Measurements from ENCODE around the gene OLA1. TPM values are rescaled to one million over a fixed set of nuclear protein-coding genes. Genes with fewer than 3 reads are reported as not detected.

The OLA1 gene
- total RNA-seq, 1 experiment from 2014 or later, result 182 TPM

- no peak for DNase-seq
- no peaks in the 10 kb centered on the region for H3K27me3 ChIP-seq (ENCODE audit: low read length)
- ATAC-seq, result no peak
- H3K79me2 ChIP-seq (ENCODE audit: low read length), result peaks cover 15% of the 10 kb centered on the region
- no peak overlapping the region for H3K27ac ChIP-seq (ENCODE audit: low read length)
- no peak overlapping the region for H3K4me3 ChIP-seq (ENCODE audit: low read length)
- H3F3A ChIP-seq (ENCODE audit: low read length, unreplicated experiment), result no peaks in the 10 kb centered on the region
- ChIA-PET CTCF (no interaction called here), POLR2A (ENCODE audit: unreplicated experiment) (interaction anchor here (0.5 to 0.6 kb wide), 2 partner anchors 8 to 603 kb away, joined by 4 read pairs; no protein-coding TSS in a partner anchor)
- BruUV-seq (replicated peaks), result no TSS peak
- H3K4me2 ChIP-seq (ENCODE audit: low read length), result no peak overlapping the region
- no peaks in the 10 kb centered on the region for H3K9me2 ChIP-seq (replicated peaks; ENCODE audit: low read length)
- no peaks in the 10 kb centered on the region for H3K36me3 ChIP-seq (ENCODE audit: low read depth, low read length)
- H3K9ac ChIP-seq (ENCODE audit: low read length), result no peak overlapping the region
- H3K4me1 ChIP-seq (ENCODE audit: insufficient read depth, low read length), result no peaks in the 10 kb centered on the region
- H2AFZ ChIP-seq (ENCODE audit: low read length), result no peak overlapping the region
- H3K9me3 ChIP-seq (ENCODE audit: low read length), result no peaks in the 10 kb centered on the region
- no peak for TF ChIP-seq EZH2 (IDR thresholded peaks at IDR 0.05; ENCODE audit: low read length, unreplicated experiment)
- intact Hi-C loops (cut with micrococcal nuclease), result no loop called here
- no peaks in the 10 kb centered on the region for H4K20me1 ChIP-seq (ENCODE audit: low read length)
Measured at GRCh38 chr2:174153757-174154680, 94.3 kb downstream of the OLA1 start.

DNA sequence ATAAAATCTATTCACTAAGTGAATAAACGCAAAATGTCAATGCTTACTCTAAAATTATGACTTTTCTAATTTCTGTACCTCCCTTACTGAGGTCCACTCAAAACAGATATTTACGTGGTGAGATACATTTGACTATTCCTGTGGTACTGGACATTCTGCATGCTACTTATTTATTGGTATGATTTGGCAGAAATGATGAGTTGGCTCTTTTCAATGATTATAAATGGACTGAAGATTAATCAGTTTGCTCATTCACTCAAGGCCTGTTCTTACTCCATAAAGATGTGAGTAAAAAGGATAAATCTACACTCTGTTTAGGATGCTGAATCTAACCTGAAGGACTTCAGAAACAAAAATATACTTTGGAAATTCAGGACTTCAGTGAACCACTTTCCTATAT lies 98.8 kb downstream of the OLA1 start:
- DNase-seq (no peak), ATAC-seq (no peak)
- ChIA-PET POLR2A (ENCODE audit: unreplicated experiment) (no interaction called here), CTCF (no interaction called here)
- Histone ChIP-seq H3K36me3 (ENCODE audit: low read depth, low read length) (no peaks in the 10 kb centered on the region), H4K20me1 (ENCODE audit: low read length) (0 out of 2 replicates have a peak, but pooled peaks cover 7% of the 10 kb centered on the region), H3K9ac (ENCODE audit: low read length) (no peak overlapping the region), H3K4me2 (ENCODE audit: low read length) (no peak overlapping the region), H3K27ac (ENCODE audit: low read length) (no peak overlapping the region), H3K9me2 (replicated peaks; ENCODE audit: low read length) (no peaks in the 10 kb centered on the region), H3K4me1 (ENCODE audit: insufficient read depth, low read length) (no peaks in the 10 kb centered on the region), H3K4me3 (ENCODE audit: low read length) (no peak overlapping the region), H3K79me2 (ENCODE audit: low read length) (peaks cover 30% of the 10 kb centered on the region), H3K27me3 (ENCODE audit: low read length) (no peaks in the 10 kb centered on the region), H3F3A (ENCODE audit: low read length, unreplicated experiment) (no peaks in the 10 kb centered on the region), H2AFZ (ENCODE audit: low read length) (no peak overlapping the region), H3K9me3 (ENCODE audit: low read length) (no peaks in the 10 kb centered on the region)
- TF ChIP-seq EZH2phosphoT487 (IDR thresholded peaks at IDR 0.05; ENCODE audit: borderline replicate concordance, low read length) (no peak), CTCF (conservative IDR thresholded peaks at IDR 0.05; ENCODE audit: low read depth, low read length) (no peak), EZH2 (IDR thresholded peaks at IDR 0.05; ENCODE audit: low read length, unreplicated experiment) (no peak)
- intact Hi-C loops (cut with micrococcal nuclease), result no loop called here
- no TSS peak for BruUV-seq (replicated peaks)

- H3K4me1 ChIP-seq (ENCODE audit: insufficient read depth, low read length), result no peaks in the 10 kb centered on the region
- H3K9ac ChIP-seq (ENCODE audit: low read length), result no peak overlapping the region
- ChIA-PET POLR2A (ENCODE audit: unreplicated experiment) (no interaction called here), CTCF (no interaction called here)
- no peaks in the 10 kb centered on the region for H3K9me3 ChIP-seq (ENCODE audit: low read length)
- BruUV-seq (replicated peaks), result no TSS peak
- no peak overlapping the region for H3K4me3 ChIP-seq (ENCODE audit: low read length)
- H3K36me3 ChIP-seq (ENCODE audit: low read depth, low read length), result no peaks in the 10 kb centered on the region
- DNase-seq (no peak), ATAC-seq (no peak)
- no peak overlapping the region for H3K27ac ChIP-seq (ENCODE audit: low read length)
- H3K9me2 ChIP-seq (replicated peaks; ENCODE audit: low read length), result no peaks in the 10 kb centered on the region
- H3K4me2 ChIP-seq (ENCODE audit: low read length), result no peak overlapping the region
- H3F3A ChIP-seq (ENCODE audit: low read length, unreplicated experiment), result no peaks in the 10 kb centered on the region
- H4K20me1 ChIP-seq (ENCODE audit: low read length), result 0 out of 2 replicates have a peak, but pooled peaks cover 7% of the 10 kb centered on the region
- intact Hi-C loops (cut with micrococcal nuclease), result no loop called here
- H2AFZ ChIP-seq (ENCODE audit: low read length), result no peak overlapping the region
- TF ChIP-seq EZH2phosphoT487 (IDR thresholded peaks at IDR 0.05; ENCODE audit: borderline replicate concordance, low read length) (no peak), CTCF (conservative IDR thresholded peaks at IDR 0.05; ENCODE audit: low read depth, low read length) (no peak)
- peaks cover 33% of the 10 kb centered on the region for H3K79me2 ChIP-seq (ENCODE audit: low read length)
- H3K27me3 ChIP-seq (ENCODE audit: low read length), result no peaks in the 10 kb centered on the region
Measured at GRCh38 chr2:174148833-174149232, 99.5 kb downstream of the OLA1 start.

All from PC-3 (cell line).